NK-92 (cell line): ENCODE results near the gene CRACDL.
"Not testable (repeated sequence)": the region's sequence is repeated elsewhere in the genome, so short reads cannot be mapped to it uniquely, and the experiment has no call there.

ENCODE experiments used
- DNase-seq: peaks from one replicate; lab custom pipeline; 2025; ENCODE audit not compliant: unreplicated experiment; lab: John Stamatoyannopoulos, UW

Gene CRACDL

DNA sequence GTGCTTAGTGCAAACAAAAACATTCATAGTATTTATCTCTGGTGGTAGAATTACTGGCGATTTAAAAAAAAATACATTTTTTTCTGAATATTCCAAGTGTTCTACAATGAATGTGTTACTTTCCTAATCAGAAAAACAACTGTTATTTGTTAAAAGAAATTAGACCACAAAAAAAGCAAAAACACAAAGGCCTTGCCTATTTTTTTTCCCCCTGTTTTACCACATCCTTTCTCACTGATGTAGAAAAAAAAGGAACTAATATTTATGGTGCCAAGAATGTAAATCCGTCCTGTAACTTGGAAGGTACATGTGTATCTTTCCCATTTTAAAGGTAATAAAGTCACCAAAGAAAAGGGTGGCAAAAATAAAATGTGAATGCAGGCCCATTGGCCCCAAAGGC, 176.7 kb downstream of the CRACDL start:
- DNase-seq: no peak

DNA sequence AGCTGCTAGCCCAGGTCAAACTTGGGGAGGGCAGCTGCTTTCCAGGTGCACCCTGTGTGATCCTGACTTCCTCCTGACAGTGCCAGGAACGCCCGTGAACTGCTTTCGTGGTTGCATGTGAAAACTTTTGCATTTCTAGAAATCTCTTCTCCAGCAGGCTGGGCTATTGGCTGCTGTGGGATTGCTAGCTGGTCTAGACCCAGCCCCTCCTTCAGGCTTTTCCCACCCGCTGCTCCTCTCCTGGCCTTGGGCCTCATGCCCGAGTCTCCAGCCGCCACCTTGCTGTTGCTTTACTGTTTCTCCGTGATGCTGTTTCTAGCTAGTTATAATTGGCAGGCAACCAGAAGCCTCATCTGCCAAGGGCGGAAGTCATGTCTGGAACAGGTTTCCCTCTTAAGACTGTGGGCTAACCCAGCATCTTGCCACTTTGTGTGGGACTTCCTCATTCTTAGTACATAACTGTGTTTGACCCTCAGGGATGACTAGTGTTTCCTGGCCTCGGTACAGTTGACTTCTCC, 178.1 kb downstream of the CRACDL start:
- DNase-seq: no peak

DNA sequence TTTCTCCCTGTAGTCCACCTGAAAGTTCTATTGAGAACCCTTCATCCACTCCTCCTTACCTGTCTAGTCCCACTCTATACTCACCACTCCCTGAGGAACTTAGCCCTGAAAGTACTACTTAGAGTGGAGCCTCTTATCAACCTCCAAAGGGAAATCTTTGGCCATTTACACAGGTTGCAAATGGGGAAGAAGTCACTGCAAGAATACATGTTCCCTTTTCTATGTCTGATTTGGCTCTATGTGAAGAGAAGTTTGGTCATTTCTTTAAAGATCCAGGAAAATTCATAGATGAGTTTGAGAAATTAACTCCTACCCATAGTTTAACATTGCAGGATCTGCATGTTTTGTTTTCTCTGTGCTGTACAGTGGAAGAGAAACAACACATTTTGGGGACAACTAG, 182.2 kb downstream of the CRACDL start:
- DNase-seq: no peak

DNA sequence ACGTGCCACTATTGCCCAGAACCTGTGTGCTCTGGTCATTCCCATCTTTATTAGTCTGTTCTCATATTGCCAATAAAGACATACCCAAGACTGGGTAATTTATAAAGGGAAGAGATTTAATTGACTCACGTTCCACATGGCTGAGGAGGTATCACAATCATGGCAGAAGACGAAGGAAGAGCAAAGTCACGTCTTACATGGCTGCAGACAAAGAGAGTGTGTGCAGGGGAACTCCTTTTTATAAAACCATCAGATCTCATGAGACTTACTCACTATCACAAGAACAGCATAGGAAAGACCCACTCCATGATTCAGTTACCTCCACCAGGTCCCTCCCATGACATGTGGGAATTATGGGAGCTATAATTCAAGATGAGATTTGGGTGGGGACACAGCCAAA, 183.3 kb downstream of the CRACDL start:
- DNase-seq: not testable (repeated sequence)

DNA sequence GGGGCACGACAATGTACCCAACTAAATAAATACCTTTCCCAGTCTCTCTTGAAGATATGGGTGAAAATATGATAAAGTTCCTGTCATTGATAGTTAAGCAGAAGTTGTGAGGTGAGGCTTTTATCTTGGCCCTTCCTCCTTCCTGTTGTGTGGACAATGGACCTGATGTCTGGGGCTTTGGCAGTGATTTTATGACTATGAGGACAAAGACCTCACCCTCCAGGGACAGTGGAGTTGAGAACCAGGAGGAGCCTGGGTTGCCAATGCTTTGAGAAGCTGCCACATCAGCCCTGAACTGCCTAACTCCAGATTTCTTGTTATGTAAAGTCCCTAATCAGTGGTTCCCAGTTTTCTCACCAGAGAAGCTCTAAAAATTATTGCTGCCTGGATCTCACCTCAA, 184.3 kb downstream of the CRACDL start:
- DNase-seq: no peak

DNA sequence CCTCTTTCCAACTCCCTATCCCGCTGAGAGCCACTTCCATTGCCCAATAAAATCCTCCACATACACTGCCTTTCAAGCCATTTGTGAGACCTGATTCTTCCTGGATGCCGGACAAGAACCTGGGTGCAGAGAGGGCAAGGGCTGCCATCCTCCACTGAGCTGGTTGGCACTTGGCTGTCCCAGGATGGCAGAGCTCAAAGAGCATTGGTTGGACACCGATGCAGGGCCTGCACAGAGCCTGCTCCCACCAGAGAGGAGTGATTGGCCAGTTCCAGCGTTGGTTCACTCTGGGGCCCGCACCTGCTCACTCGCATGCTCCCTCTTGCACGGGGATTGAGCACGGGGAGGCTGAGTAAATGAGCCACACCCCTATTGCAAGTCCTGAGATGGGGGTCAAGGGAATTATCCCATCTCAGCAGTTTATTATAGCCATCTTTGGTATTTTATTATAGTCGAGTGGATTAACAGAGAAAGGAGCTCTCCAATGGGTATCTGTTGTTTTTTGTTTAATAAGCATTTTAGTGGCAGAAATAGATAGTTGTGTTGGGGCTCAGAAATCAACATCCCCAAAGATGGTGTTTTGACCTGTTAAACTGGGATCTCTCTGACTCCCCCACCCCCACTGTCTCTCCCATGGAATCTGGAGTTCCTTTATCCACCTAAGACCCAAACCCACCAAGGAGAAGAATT, 185.3 kb downstream of the CRACDL start:
- no peak for DNase-seq

DNA sequence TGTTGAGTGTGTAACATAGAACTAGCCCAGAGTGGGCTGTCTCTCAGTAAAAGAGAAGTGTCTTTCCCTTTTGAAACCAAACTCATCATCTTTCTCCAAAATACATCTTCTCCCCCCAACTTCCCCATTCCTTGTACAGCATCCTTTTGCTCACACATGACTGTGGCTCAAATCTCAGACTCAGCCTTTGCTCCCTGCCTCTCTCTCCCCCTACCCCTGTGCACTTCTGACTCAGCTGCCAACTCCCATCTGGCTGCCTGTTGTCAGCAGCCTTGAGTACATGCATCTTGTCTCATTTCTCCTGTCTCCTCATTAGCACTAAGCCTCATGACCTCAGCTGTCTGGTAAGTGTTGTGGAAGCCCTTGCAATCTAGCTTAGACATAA, 187.0 kb downstream of the CRACDL start:
- no peak for DNase-seq

DNA sequence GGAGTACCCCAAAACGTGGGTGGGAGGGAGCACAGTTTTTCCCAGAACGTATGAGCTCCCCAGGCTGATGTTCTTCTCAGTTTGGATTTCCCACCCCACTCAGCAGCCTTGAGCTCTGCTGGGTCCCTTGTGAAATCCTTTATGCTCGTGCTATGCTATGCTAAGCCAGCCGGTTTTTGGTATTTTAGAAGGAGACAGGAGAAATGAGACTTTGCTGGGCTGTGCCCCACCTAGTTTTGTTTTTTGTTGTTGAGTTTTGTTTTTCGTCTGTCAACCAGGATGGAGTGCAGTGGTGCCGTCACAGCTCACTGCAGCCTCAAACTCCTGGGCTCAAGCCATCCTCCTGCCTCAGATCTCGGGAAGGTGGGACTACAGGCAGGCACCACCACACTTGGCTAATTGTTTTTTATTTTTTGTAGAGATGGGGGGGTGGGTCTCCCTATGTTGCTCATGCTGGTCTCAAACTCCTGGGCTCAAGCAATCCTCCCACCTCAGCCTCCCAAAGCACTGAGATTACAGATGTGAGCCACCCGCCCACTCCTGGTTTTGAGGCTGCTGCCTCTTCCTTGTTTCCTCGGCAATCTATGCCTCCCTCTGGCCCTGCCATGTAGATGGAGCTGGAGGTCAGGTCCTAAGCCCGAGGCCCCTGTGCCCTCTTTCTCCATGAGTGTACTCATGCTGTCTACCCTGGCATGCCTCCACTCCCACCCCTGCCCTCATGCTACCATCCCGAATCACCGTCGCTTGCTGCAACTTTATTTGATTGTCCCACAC, 187.5 kb downstream of the CRACDL start:
- DNase-seq: no peak

DNA sequence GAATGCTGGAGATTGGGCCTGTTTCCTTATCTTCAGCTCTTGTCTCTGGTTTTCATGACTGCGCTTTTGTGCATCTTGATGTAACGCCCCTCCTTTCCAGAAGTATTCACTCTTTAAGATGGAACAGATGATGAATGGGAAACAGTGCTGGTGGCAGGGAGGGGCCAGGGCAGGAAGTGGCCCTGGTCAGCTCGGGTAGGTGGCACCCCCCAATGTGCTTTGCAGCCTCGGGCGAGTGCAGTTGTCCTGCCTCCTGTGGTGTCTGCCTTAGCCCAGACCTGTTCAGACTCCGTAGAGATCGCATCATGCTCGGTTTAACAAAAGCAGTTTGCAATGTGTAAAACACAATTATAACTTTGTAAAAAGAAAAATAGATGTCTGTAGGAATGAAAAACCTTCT, 188.1 kb downstream of the CRACDL start:
- no peak for DNase-seq

DNA sequence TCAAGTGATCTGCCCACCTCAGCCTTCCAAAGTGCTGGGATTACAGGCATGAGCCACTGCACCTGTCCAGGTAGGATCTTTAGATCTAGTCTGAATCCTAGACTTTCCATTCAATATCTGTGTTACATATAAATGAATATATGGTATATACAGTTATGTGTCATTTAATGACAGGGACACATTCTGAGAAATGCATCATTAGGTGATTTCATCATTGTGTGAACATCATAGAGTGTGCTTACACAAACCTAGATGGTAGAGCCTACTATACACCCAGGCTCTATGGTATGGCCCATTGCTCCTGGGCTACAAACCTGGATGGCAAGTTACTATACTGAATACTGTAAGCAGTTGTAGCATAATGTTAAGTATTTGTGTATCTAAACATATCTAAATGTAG, 189.6 kb downstream of the CRACDL start:
- DNase-seq: no peak

DNA sequence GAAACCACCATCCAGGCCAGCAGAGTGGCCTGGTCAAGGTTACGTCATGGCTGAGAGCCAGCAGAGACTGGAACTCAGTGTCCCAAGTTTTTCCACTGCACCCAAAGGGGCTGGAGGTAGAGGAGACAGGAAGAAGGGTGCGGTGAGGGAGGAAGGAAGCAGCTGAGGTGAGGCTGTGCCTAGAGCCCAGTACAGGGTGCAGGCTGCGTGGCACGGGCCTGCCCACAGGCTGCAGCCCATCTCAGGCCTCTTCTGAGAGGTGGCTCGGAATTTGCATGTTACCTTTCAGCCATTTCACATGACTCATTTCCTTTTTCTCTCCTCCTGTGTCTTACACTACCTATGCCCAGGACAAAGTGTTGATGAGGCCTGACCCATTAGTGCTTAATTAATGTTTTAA, 191.4 kb downstream of the CRACDL start:
- DNase-seq: no peak
